ENCODE measurements around the gene LTBR.

The LTBR gene

GRCh38 chr12:6435961-6436715 is 52.2 kb downstream of the LTBR start:
- TF ChIP-seq, protein P1, sequence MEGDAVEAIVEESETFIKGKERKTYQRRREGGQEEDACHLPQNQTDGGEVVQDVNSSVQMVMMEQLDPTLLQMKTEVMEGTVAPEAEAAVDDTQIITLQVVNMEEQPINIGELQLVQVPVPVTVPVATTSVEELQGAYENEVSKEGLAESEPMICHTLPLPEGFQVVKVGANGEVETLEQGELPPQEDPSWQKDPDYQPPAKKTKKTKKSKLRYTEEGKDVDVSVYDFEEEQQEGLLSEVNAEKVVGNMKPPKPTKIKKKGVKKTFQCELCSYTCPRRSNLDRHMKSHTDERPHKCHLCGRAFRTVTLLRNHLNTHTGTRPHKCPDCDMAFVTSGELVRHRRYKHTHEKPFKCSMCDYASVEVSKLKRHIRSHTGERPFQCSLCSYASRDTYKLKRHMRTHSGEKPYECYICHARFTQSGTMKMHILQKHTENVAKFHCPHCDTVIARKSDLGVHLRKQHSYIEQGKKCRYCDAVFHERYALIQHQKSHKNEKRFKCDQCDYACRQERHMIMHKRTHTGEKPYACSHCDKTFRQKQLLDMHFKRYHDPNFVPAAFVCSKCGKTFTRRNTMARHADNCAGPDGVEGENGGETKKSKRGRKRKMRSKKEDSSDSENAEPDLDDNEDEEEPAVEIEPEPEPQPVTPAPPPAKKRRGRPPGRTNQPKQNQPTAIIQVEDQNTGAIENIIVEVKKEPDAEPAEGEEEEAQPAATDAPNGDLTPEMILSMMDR (IDR thresholded peaks at IDR 0.05; ENCODE audit: low read depth, low read length, missing control alignments) = no peak
- H3K4me3 ChIP-seq (ENCODE audit: low read depth, low read length) = no peak overlapping the region
- DNase-seq (ENCODE audit: low read depth) = no peak

DNA sequence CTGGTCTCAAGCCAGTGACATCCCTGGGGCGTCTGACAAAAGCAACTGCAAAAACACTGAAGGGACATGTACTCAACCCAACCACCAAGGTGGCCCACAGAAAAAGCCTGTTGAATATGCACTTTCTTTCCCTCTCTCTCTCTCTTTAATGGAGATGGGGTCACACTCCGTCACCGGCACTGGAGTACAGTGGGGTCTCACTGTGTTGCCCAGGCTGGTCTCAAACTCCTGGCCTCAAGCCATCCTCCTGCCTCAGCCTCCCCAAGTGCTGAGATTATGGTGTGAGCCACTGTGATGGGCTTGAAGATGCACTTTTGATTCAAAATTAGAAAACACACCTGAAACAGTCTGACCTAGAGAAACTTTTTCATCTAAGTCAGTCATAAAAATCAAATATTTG is 53.6 kb downstream of the LTBR start:
- no peak for DNase-seq (ENCODE audit: low read depth)
- H3K4me3 ChIP-seq (ENCODE audit: low read depth, low read length) = no peak overlapping the region
- TF ChIP-seq, protein P1 (IDR thresholded peaks at IDR 0.05; ENCODE audit: low read depth, low read length, missing control alignments) = no peak

- TF ChIP-seq, protein P1 (IDR thresholded peaks at IDR 0.05; ENCODE audit: low read depth, low read length, missing control alignments) = no peak
- DNase-seq (ENCODE audit: low read depth) = no peak
- H3K4me3 ChIP-seq (ENCODE audit: low read depth, low read length) = no peak overlapping the region
Measured at GRCh38 chr12:6438345-6438744, 54.4 kb downstream of the LTBR start.

DNA sequence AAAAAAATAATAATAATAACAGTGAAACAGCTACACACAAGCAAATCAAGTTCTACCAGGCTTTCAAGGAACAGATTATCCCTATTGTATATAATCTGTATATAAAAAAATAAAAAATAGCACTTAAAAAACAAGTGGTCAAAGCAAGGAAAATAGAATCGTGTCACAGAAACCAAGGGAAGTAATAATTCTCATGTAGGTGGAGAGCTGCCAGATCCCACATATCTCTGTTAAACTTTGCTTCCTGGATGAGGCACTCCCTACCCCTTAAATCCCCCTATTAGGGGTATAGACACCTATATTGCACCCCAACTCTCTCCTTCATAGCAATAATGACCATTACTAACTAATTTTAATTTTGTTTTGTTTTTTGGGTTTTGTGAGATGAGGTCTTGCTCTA is 56.4 kb downstream of the LTBR start:
- no peak for DNase-seq (ENCODE audit: low read depth)
- H3K4me3 ChIP-seq (ENCODE audit: low read depth, low read length) = no peak overlapping the region
- TF ChIP-seq, protein P1 (IDR thresholded peaks at IDR 0.05; ENCODE audit: low read depth, low read length, missing control alignments) = no peak

Data from GM12864 (cell line).